ENCODE measurements around the gene SFRP4. TPM values are rescaled to one million over a fixed set of nuclear protein-coding genes. Genes with fewer than 3 reads are reported as not detected.
"Not testable (repeated sequence)": the region's sequence is repeated elsewhere in the genome, so short reads cannot be mapped to it uniquely, and the experiment has no call there.

SFRP4 gene
- total RNA-seq (1 to 10 TPM; 2.2 to 3.8 (median 3.6) TPM), polyA plus RNA-seq (2.2 TPM)
- long read RNA-seq, donor 1, transcript SFRP4-201 (6 exons, 2,966 nt), result major isoform, 9 of 9 reads
- long read RNA-seq, donor 1, partial matches to known transcripts, result 0 of 9 reads
- long read RNA-seq, donor 1, other reads (novel, unspliced or antisense), result 0 of 9 reads
- long read RNA-seq, donor 2, transcript SFRP4-201 (6 exons, 2,966 nt), result major isoform, 6 of 6 reads
- long read RNA-seq, donor 2, partial matches to known transcripts, result 0 of 6 reads
- long read RNA-seq, donor 2, other reads (novel, unspliced or antisense), result 0 of 6 reads
- long read RNA-seq, donor 3, transcript SFRP4-201 (6 exons, 2,966 nt), result major isoform, 60 of 62 reads
- long read RNA-seq, donor 3, partial matches to known transcripts, result 1 of 62 reads
- long read RNA-seq, donor 3, other reads (novel, unspliced or antisense), result 1 of 62 reads
- long read RNA-seq, donor 4, transcript SFRP4-201 (6 exons, 2,966 nt), result major isoform, 8 of 8 reads
- long read RNA-seq, donor 4, partial matches to known transcripts, result 0 of 8 reads
- long read RNA-seq, donor 4, other reads (novel, unspliced or antisense), result 0 of 8 reads

GRCh38 chr7:37916673-37917660, at the start of gene SFRP4:
Gene SFRP4 (minus strand): TSS chr7:37916817. CDS start chr7:37916537, 280 bp downstream.
- H3K9me3 ChIP-seq (ENCODE audit: control insufficient read depth, low read length), result no peaks in the 10 kb centered on the region
- H3K4me1 ChIP-seq (ENCODE audit: control insufficient read depth, insufficient read depth, low read length), result no peaks in the 10 kb centered on the region
- intact Hi-C loops (cut with DNase I), result no loop called here
- H3K4me3 ChIP-seq (ENCODE audit: low read length), result peak within 1 kb of the TSS; percentile 4
- DNase-seq (peak; percentile 78 to 91 (median 90)), ATAC-seq (peak; percentile 78 to 80)
- under 1% methylated on average over 46 of the region's 46 CpGs for WGBS
- no peak within 1 kb of the TSS for H3K27ac ChIP-seq (ENCODE audit: low read length)
- no peaks in the 10 kb centered on the region for H3K27me3 ChIP-seq (ENCODE audit: control insufficient read depth, insufficient read depth)

- no peaks in the 10 kb centered on the region for H3K9me3 ChIP-seq (ENCODE audit: control insufficient read depth, low read length)
- intact Hi-C loops (cut with DNase I), result no loop called here
- no peaks in the 10 kb centered on the region for H3K4me1 ChIP-seq (ENCODE audit: control insufficient read depth, insufficient read depth, low read length)
- no peak overlapping the region for H3K27ac ChIP-seq (ENCODE audit: low read length)
- no peak for ATAC-seq
- H3K4me3 ChIP-seq (ENCODE audit: low read length), result no peak overlapping the region
- WGBS, result 68% methylated on average over 5 of the region's 5 CpGs
- no peak for DNase-seq
- H3K27me3 ChIP-seq (ENCODE audit: control insufficient read depth, insufficient read depth), result peaks cover 3% of the 10 kb centered on the region
Observed at GRCh38 chr7:37964196-37964595, 47.6 kb upstream of the SFRP4 start.

GRCh38 chr7:37961251-37961650, 44.6 kb upstream of the SFRP4 start:
- intact Hi-C loops (cut with DNase I), result no loop called here
- Histone ChIP-seq H3K4me1 (ENCODE audit: control insufficient read depth, insufficient read depth, low read length) (no peaks in the 10 kb centered on the region), H3K4me3 (ENCODE audit: low read length) (no peak overlapping the region), H3K27ac (ENCODE audit: low read length) (no peak overlapping the region), H3K27me3 (ENCODE audit: control insufficient read depth, insufficient read depth) (peaks cover 3% of the 10 kb centered on the region), H3K9me3 (ENCODE audit: control insufficient read depth, low read length) (no peaks in the 10 kb centered on the region)
- ATAC-seq, result no peak
- WGBS, result 71% methylated on average over 5 of the region's 5 CpGs
- no peak for DNase-seq

- intact Hi-C loops (cut with DNase I), result no loop called here
- Histone ChIP-seq H3K9me3 (ENCODE audit: control insufficient read depth, low read length) (no peaks in the 10 kb centered on the region), H3K4me3 (ENCODE audit: low read length) (no peak overlapping the region), H3K27me3 (ENCODE audit: control insufficient read depth, insufficient read depth) (peaks cover 3% of the 10 kb centered on the region), H3K4me1 (ENCODE audit: control insufficient read depth, insufficient read depth, low read length) (no peaks in the 10 kb centered on the region), H3K27ac (ENCODE audit: low read length) (no peak overlapping the region)
- DNase-seq, result no peak
- no peak for ATAC-seq
- WGBS, result 78% methylated on average over 2 of the region's 2 CpGs
Observed at GRCh38 chr7:37960483-37960882, 43.9 kb upstream of the SFRP4 start.

- no peak for DNase-seq
- Histone ChIP-seq H3K27ac (ENCODE audit: low read length) (no peak overlapping the region), H3K27me3 (ENCODE audit: control insufficient read depth, insufficient read depth) (peaks cover 3% of the 10 kb centered on the region), H3K4me3 (ENCODE audit: low read length) (no peak overlapping the region), H3K9me3 (ENCODE audit: control insufficient read depth, low read length) (no peaks in the 10 kb centered on the region), H3K4me1 (ENCODE audit: control insufficient read depth, insufficient read depth, low read length) (no peaks in the 10 kb centered on the region)
- intact Hi-C loops (cut with DNase I), result no loop called here
- ATAC-seq, result peak in 1 of 2 donors; percentile 19
- 73% methylated on average over 9 of the region's 9 CpGs for WGBS
Observed at GRCh38 chr7:37957221-37957970, 40.8 kb upstream of the SFRP4 start.

- Histone ChIP-seq H3K4me1 (ENCODE audit: control insufficient read depth, insufficient read depth, low read length) (no peaks in the 10 kb centered on the region), H3K27ac (ENCODE audit: low read length) (no peak overlapping the region), H3K9me3 (ENCODE audit: control insufficient read depth, low read length) (no peaks in the 10 kb centered on the region), H3K4me3 (ENCODE audit: low read length) (no peak overlapping the region), H3K27me3 (ENCODE audit: control insufficient read depth, insufficient read depth) (peaks cover 3% of the 10 kb centered on the region)
- intact Hi-C loops (cut with DNase I), result no loop called here
- ATAC-seq (no peak), DNase-seq (no peak)
Observed at GRCh38 chr7:37956791-37957190, 40.2 kb upstream of the SFRP4 start.

- intact Hi-C loops (cut with DNase I); H3K9me3 ChIP-seq (ENCODE audit: control insufficient read depth, low read length); H3K27ac ChIP-seq (ENCODE audit: low read length); H3K4me3 ChIP-seq (ENCODE audit: low read length); H3K27me3 ChIP-seq (ENCODE audit: control insufficient read depth, insufficient read depth); DNase-seq; ATAC-seq; H3K4me1 ChIP-seq (ENCODE audit: control insufficient read depth, insufficient read depth, low read length): not testable (repeated sequence)
- 94% methylated on average over 1 of the region's 1 CpG for WGBS
Observed at GRCh38 chr7:37954217-37954616, 37.6 kb upstream of the SFRP4 start.

- no peak overlapping the region for H3K27ac ChIP-seq (ENCODE audit: low read length)
- H3K4me3 ChIP-seq (ENCODE audit: low read length), result no peak overlapping the region
- peaks cover 3% of the 10 kb centered on the region for H3K4me1 ChIP-seq (ENCODE audit: control insufficient read depth, insufficient read depth, low read length)
- no peak for ATAC-seq
- intact Hi-C loops (cut with DNase I), result no loop called here
- DNase-seq, result no peak
- no peaks in the 10 kb centered on the region for H3K9me3 ChIP-seq (ENCODE audit: control insufficient read depth, low read length)
- 70% methylated on average over 2 of the region's 2 CpGs for whole genome bisulfite sequencing
- no peaks in the 10 kb centered on the region for H3K27me3 ChIP-seq (ENCODE audit: control insufficient read depth, insufficient read depth)
Observed at GRCh38 chr7:37952240-37952639, 35.6 kb upstream of the SFRP4 start.

GRCh38 chr7:37947941-37948210, 31.3 kb upstream of the SFRP4 start:
- Histone ChIP-seq H3K27ac (ENCODE audit: low read length) (no peak overlapping the region), H3K27me3 (ENCODE audit: control insufficient read depth, insufficient read depth) (no peaks in the 10 kb centered on the region), H3K4me1 (ENCODE audit: control insufficient read depth, insufficient read depth, low read length) (peaks cover 5% of the 10 kb centered on the region), H3K4me3 (ENCODE audit: low read length) (no peak overlapping the region), H3K9me3 (ENCODE audit: control insufficient read depth, low read length) (no peaks in the 10 kb centered on the region)
- intact Hi-C loops (cut with DNase I), result no loop called here
- WGBS, result 82% methylated on average over 7 of the region's 7 CpGs
- no peak for ATAC-seq
- DNase-seq, result no peak

GRCh38 chr7:37947138-37947940, 30.7 kb upstream of the SFRP4 start:
- ATAC-seq (peak in 1 of 2 donors; percentile 8), DNase-seq (no peak)
- Histone ChIP-seq H3K27ac (ENCODE audit: low read length) (no peak overlapping the region), H3K9me3 (ENCODE audit: control insufficient read depth, low read length) (no peaks in the 10 kb centered on the region), H3K27me3 (ENCODE audit: control insufficient read depth, insufficient read depth) (no peaks in the 10 kb centered on the region), H3K4me1 (ENCODE audit: control insufficient read depth, insufficient read depth, low read length) (peaks cover 6% of the 10 kb centered on the region), H3K4me3 (ENCODE audit: low read length) (no peak overlapping the region)
- 71% methylated on average over 7 of the region's 7 CpGs for WGBS
- intact Hi-C loops (cut with DNase I), result no loop called here
